SJCRH30 (cell line): Measurements from ENCODE around the gene SCEL. TPM values are rescaled to one million over a fixed set of nuclear protein-coding genes. Genes with fewer than 3 reads are reported as not detected.

Experiments
- total RNA-seq: library from RNA; depleted of rRNA; stranded (reverse); fragments of >200 nt; shearing (Covaris generic); gene quantifications from 2 replicates; pipeline ENCODE4 v1.2.3, GENCODE V29; 2014; rRNA removed

Gene SCEL
- total RNA-seq, 1 experiment from 2014 or later: not detected

Other genes with a start within 250 kb of the SCEL start
- 45.2 and 49.8 TPM in 2 replicates for gene MYCBP2, start 208.6 kb upstream of the SCEL start, total RNA-seq
- 2.6 and 4.7 TPM in 2 replicates for gene SLAIN1, start 162.0 kb downstream of the SCEL start, total RNA-seq